Activated T-cell treated with anti-CD3 and anti-CD28 coated beads for 4 hours (primary cell): ENCODE results near the gene GRM7.

Experiments used
- DNase-seq: peaks from one replicate; pipeline ENCODE4 v3.0.0-alpha.2; 2020

Gene GRM7

GRCh38 chr3:7607083-7607482 is 746.2 kb downstream of the GRM7 start:
- no peak for DNase-seq

GRCh38 chr3:7607676-7608075 is 746.8 kb downstream of the GRM7 start:
- no peak for DNase-seq

DNA sequence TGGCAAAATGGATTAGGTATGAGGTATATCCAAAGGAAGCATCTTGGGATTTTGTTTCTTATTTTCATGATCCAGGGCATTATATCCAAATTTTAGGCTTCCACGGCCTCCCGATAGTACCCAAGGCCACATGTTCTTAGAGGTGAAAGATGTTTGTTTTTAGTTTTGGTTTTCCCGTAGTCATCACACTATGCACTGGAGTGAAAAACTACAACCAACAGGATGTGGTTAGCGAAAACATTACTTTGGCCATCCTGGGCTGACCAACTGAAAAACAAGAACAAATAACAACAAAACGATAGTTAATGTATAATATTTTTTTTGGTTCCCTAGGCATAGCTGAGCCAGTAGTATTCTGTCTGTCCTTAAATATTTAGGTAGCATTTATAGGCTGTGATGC is 749.7 kb downstream of the GRM7 start:
- DNase-seq = no peak

DNA sequence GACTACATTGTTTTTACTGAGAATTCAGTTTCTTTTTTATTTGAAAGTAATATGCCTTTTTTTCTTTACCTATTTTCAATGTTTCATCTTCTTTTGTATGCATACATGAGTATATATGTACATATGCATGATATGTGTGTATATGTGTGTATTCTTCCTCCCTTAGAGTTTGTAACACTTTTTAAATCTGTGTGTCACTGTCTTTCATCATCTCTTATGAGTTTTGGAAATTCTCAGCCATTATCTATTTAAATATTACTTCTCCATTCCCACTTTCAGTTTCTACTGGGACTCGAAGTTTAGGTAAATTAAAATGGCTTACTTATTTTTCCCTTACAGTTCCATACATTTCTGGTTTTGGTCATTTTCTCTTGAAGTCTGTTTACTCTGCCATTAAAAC is 754.1 kb downstream of the GRM7 start:
- DNase-seq = no peak

- DNase-seq = no peak
Observed at GRCh38 chr3:7618606-7619005, 757.7 kb downstream of the GRM7 start.

DNA sequence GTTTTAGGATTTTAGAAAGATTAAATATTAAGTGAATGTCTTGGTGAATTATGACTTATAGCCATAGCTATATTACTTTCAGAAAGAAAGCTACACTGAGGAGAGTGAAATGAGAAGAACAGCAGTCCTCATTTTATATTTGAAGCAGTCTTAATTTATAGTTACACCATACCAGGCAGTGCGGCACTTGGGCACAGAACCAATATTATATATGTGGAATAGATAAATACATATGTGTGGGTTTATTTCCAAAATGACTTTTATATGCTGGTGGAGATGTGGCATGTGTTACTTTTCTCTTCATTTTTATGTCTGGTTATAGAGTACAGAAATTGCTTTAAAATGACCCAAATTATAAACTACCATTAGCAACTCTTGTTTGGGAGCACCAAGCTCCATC is 759.5 kb downstream of the GRM7 start:
- DNase-seq = no peak

DNA sequence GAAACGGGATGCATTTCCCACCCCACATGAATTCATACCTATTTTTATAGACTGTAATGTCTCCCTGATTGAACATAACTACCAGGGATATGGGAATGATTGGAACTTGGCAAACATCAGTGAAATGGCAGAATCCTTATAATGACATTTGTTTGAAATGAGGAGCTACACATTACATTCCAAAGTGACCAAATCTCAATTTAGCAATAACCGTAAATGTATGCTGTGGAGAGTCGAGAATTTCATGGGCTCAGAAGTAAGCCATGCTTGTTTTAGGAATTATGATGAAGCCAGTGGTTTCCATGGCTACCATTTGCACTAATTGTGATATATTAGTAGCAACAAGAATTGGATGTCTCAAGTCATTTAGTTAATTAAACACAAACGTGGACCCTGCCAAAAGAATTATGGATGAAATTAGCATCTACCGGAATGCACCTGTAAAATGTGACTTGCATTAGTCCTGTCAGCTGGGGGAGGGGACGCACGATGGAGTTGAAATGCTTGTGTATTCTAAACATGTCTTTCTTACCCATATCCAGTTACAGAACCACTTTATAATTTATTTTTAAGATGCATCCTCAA is 760.2 kb downstream of the GRM7 start:
- DNase-seq = no peak

GRCh38 chr3:7621651-7622050 is 760.7 kb downstream of the GRM7 start:
- no peak for DNase-seq

GRCh38 chr3:7625021-7625420 is 764.1 kb downstream of the GRM7 start:
- no peak for DNase-seq

DNA sequence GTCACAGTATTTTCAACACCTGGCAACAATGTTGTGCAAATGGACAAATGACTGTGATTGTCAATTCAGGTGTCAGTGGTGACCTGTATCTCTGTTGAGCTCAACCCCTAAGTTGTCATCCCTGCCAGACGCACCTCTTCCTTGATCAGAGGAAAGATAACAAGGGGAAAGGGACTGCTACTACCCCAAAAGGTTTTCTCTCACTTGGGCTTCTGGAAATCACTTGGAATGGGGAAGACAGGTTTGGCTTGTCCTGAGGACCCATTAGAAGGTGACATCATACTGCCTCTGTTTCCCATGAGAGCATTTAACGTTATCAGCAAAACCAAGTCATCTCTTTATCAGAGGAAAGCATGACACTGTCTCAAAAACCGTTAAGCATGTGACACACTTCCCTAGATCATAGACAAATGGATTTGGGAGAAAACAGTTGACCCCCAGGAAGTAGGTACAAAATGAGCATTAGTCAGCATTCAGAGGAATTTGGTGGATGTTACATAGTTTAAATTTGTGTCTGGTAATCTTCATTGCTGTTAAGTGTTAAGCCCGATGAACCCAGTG is 769.5 kb downstream of the GRM7 start:
- no peak for DNase-seq

GRCh38 chr3:7630925-7631324 is 770.0 kb downstream of the GRM7 start:
- DNase-seq = no peak

DNA sequence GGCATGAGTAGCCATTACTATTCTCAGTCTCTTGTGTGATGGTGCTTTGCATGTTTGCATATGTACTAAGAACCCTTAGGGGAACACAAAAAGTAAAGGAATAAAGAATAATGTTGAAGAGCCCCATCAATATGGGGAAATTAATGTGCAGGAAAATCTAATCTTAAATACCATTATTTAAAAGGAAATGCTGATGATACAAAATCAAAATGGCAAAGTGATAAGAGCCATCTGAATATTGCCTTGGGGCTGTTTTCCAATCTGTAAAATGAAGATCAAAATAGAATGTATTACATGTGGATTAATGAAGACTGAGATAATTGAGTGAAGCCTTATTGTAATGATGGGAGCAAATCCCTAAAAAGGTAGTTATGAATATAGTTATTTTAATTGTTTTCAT is 771.4 kb downstream of the GRM7 start:
- DNase-seq = no peak

DNA sequence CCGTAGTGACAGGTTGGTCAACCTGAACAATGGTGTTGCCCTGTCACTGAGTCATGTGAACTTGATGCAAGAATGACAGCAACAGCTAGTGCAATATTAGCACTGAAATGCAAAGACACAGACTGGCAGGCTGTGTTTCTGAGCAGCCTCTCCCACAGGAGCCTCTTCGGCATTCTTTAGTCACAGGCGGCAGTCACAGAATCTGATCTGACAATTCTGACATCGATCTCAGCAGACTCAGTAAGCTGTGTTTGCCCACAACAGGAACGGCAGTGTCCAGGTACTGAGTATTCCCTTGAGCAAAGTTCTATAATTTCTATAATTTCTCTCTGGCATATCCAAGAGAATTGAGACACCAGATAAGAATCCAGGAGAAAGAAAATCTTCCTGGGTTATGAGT is 776.8 kb downstream of the GRM7 start:
- no peak for DNase-seq

DNA sequence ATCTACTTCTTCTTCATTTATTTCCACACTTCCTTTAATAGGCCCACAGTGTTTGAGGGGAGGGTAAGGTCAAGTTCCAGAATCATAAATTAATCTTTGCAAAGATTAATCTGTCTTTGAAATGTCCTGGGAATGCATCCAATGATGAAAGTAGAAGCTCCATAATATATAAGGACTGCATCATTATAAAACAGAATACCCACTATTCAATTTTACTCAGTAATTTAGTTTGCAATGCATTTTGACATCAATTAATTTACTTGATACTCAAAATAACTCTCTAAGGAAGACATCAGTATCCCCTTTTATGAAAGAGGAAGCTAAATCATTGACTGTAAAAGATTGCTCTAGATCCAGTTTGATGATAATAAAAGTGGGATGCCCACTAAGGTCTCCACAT is 777.2 kb downstream of the GRM7 start:
- DNase-seq = no peak

DNA sequence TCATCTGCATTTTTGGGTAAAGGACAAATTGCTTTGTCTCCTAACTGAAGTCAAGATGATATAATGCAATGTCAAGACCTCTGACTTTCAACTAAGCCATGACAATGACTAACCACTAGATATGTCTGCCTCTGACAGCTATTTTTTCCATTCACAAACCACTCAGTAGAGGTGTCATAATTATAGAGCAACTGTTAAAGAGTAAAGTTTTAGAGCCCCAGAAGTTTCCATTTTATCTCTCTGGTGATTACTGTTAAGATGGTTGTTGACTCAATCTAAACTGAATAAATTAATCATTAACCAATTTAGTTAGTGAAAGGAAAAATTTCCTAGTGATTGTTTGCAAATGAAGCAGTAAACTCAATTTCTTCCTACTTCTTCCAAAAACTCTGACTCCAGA is 779.9 kb downstream of the GRM7 start:
- no peak for DNase-seq

GRCh38 chr3:7646851-7647250 is 785.9 kb downstream of the GRM7 start:
- no peak for DNase-seq

GRCh38 chr3:7650466-7650865 is 789.6 kb downstream of the GRM7 start:
- DNase-seq = no peak

DNA sequence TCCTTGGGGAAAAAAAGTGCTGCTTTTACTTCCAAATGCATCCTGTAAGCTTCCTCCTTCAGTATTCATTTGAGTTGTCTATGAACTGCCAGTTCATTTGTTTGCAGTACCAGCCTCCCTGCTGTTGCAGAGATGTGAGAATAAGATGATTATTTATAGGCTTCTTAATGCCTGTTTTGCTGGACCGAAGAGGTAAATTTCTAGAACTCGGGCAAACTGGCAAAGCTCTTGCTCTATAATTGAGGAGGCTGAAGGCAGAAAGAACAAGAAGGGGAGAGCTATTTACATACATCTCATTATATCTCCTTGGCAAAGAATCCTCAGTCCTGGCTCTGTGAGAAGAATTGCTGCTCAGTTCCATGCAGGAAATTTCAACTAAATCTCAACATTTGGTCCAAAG is 790.4 kb downstream of the GRM7 start:
- DNase-seq = no peak

DNA sequence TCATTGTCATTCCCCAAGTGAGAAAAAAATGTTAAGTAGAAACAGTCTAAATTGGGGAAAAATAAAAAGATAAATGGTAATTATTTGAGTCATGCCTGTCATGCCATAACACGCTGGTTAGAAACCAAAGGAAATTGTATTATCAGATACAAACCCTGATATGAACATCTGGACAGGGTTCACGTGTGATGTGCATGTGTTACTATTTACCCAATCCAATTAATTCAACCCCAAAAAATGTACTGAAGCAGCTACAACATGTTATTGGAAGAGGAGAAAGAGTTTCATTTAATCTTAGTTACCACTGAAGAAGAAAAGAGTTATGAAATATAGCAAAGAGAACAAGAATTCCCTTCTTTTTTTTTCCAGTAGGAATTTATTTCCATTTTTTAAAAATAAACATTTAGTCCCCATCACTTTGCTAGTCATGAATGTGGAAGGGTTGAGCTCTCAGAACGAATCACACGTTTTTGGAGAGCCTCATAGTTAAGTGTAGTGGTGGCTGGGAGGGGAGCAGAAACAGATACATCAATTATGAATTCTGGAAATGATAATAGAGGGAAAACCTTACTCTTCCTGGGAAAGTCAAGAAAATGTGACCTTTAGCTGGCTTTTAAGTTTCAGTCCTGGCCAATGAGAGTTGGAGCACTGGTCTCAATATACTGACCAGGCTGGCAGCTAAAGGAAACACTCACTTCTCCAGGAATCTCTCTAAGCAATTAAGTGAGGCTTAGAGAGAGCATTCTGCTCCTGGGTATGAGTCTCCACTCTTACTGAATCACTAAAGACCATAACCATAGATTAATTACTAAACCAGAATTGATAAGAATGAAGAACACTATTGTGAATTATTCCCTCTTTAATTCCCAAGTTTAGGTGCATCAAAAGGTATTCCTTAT is 796.5 kb downstream of the GRM7 start:
- no peak for DNase-seq

DNA sequence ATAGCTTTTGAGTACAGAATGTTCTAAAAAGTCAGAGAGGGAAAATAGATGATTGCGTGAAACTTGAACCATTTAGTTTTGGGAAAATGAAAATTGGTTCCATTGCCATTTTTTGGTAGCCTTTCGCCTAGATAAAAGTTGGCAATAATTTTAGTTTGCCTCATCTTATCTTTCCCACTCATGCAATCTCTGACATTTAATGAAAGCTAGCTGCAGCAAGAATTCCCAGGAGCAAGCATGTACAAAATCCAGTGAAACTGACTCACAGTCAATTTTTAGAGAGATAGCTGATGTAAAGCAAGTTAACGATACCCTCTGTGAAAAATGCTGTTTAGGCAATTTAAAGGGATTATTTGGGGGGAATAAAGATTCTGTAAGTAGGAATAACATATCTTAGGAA is 797.4 kb downstream of the GRM7 start:
- no peak for DNase-seq

GRCh38 chr3:7659079-7659478 is 798.2 kb downstream of the GRM7 start:
- DNase-seq = no peak

DNA sequence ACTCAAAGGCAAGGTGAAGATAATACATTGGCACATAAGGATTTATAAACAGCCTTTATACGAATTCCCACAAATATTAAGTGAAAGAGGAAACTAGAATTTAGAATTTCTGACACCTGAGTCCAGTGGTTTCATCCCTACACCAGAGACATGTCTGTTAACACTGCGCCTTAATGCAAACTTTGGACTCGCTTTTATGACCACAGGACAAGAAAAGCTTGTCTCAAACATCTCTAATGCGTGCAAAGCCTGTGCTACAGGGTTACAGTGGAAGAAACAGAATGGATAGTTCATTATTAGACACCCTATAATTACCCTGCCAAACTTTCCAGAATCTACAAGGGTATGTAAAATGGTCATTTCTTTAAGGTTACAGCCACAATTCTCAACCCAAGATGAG is 802.9 kb downstream of the GRM7 start:
- DNase-seq = no peak

DNA sequence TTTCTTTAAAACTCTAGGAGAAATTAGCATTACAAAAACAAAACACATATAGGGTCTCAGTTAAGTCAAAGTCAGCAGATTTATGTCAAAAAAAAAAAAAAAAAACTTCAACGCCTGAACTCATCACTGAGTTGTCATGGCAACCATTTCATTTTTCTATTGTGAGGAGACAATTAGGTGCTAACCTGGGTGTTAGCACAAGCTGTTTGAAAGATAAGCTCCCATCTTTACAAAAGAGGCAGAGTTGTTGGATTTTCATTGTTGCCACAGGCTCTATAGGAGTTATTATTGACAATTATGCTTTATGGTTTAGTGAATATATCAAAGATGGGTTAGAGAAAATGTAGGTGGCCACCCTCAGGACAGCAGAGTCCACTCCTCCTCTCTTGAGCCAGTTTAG is 806.9 kb downstream of the GRM7 start:
- DNase-seq = no peak

- no peak for DNase-seq
Observed at GRCh38 chr3:7669641-7670040, 808.7 kb downstream of the GRM7 start.

GRCh38 chr3:7678521-7678920 is 817.6 kb downstream of the GRM7 start:
- DNase-seq = no peak
